GM23338 (cell line): ENCODE measurements around the gene HEYL.

Experiments used
- ETS1 ChIP-seq: IDR thresholded peaks from 2 replicates; pipeline ENCODE4 v1.6.1; 2016; ENCODE audit warnings: antibody characterized with exemption
- POLR2AphosphoS5 ChIP-seq: IDR thresholded peaks from 2 replicates; pipeline ENCODE4 v1.6.1; 2016; ENCODE audit warnings: antibody characterized with exemption, low read depth
- REST ChIP-seq: IDR thresholded peaks from one replicate; pipeline ENCODE4 v1.6.1; 2018; ENCODE audit warnings: antibody characterized with exemption; ENCODE audit not compliant: unreplicated experiment
- STAT1 ChIP-seq: IDR thresholded peaks from one replicate; pipeline ENCODE4 v1.6.1; 2016; ENCODE audit warnings: antibody characterized with exemption; ENCODE audit not compliant: unreplicated experiment
- ZNF114 ChIP-seq: fragments of 250-450 bp; sonication (Bioruptor Pico); IDR thresholded peaks from 2 replicates; pipeline ENCODE4 v1.5.0; 2020; ENCODE audit warnings: mild to moderate bottlenecking, moderate library complexity
- TF ChIP-seq, protein P1 (sequence below), 2 experiments: fragments of 200-600 bp in 1 of 2; sonication (generic) in 1 of 2; conservative IDR thresholded peaks; 2 replicates each; pipeline versions ENCODE4 v1.5.1 to v1.6.1; 2016 to 2017; ENCODE audit warnings: antibody characterized with exemption in 2 of 2, low read depth in 2 of 2, mild to moderate bottlenecking in 2 of 2, moderate library complexity in 1 of 2

DNA sequence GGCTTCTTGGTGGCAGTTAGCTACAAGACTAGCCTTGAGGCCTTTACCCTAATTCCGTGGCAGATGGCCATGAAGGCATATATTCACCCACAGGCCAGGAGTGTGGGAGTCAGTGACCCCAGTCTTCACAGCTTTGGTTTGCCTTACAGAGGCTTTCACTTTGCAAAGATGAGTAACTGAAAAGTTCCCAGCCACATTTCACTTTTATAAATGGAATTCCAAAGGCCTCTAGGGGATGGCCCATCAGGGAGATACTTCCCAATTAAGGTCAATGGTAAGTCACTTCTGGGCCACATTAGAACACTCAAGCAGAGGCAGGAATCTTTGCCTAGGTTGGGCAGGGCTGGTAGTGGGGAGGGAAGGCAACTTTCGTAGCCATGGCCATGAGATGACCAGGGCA lies 13.1 kb upstream of the HEYL start:
- no peak for TF ChIP-seq POLR2AphosphoS5
- TF ChIP-seq, protein P1, sequence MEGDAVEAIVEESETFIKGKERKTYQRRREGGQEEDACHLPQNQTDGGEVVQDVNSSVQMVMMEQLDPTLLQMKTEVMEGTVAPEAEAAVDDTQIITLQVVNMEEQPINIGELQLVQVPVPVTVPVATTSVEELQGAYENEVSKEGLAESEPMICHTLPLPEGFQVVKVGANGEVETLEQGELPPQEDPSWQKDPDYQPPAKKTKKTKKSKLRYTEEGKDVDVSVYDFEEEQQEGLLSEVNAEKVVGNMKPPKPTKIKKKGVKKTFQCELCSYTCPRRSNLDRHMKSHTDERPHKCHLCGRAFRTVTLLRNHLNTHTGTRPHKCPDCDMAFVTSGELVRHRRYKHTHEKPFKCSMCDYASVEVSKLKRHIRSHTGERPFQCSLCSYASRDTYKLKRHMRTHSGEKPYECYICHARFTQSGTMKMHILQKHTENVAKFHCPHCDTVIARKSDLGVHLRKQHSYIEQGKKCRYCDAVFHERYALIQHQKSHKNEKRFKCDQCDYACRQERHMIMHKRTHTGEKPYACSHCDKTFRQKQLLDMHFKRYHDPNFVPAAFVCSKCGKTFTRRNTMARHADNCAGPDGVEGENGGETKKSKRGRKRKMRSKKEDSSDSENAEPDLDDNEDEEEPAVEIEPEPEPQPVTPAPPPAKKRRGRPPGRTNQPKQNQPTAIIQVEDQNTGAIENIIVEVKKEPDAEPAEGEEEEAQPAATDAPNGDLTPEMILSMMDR (conservative IDR thresholded peaks at IDR 0.05; ENCODE audit: low read depth in 2 of 2): no peak
- no peak for TF ChIP-seq REST
- TF ChIP-seq STAT1: no peak
- TF ChIP-seq ETS1: no peak
- no peak for TF ChIP-seq ZNF114
